BJ (cell line): ENCODE results near the gene LIMS1. TPM values are rescaled to one million over a fixed set of nuclear protein-coding genes. Genes with fewer than 3 reads are reported as not detected.
A peak's percentile ranks its signal among the peaks of the same experiment; 100 is the strongest.

Source experiments
- CTCF ChIA-PET: fragments of 350-600 bp; formaldehyde crosslinking; extraction: SDS; loops from one replicate; lab custom pipeline; 2021; ENCODE audit warnings: antibody characterized with exemption, inconsistent platforms; lab: Yijun Ruan, JAX
- POLR2A ChIA-PET: fragments of 300-600 bp; sonication (Branson Sonifier 250); formaldehyde crosslinking; extraction: SDS; loops from one replicate; lab custom pipeline; 2021; ENCODE audit warnings: antibody characterized with exemption; lab: Charles Lee
- DNase-seq: peaks from one replicate; pipeline ENCODE4 v3.0.0-alpha.2; 2011; ENCODE audit warnings: low read depth
- H3K27me3 ChIP-seq: 2 replicates; pipeline ENCODE4 v1.6.0; 2011; ENCODE audit warnings: low read length; ENCODE audit not compliant: control insufficient read depth, insufficient read depth
- H3K36me3 ChIP-seq: 2 replicates; pipeline ENCODE4 v1.5.1; 2011; ENCODE audit warnings: low read length; ENCODE audit not compliant: control insufficient read depth, insufficient read depth
- H3K4me3 ChIP-seq: 2 replicates; pipeline ENCODE4 v1.5.1; 2011; ENCODE audit warnings: low read depth, mild to moderate bottlenecking, control low read depth, low read length
- polyA plus RNA-seq: library from polyadenylated mRNA; depleted of rRNA; stranded (reverse); fragments of >200 nt; gene quantifications from 2 replicates; pipeline ENCODE4 v1.2.3, GENCODE V29; 2011
- TF ChIP-seq, protein P1 (sequence below): IDR thresholded peaks from 2 replicates; pipeline ENCODE4 v1.5.1; 2011; ENCODE audit warnings: low read depth, mild to moderate bottlenecking, control low read depth, inconsistent platforms, low read length, moderate library complexity; ENCODE audit not compliant: insufficient read depth

LIMS1 gene
- polyA plus RNA-seq, 1 experiment, result 103 TPM

DNA sequence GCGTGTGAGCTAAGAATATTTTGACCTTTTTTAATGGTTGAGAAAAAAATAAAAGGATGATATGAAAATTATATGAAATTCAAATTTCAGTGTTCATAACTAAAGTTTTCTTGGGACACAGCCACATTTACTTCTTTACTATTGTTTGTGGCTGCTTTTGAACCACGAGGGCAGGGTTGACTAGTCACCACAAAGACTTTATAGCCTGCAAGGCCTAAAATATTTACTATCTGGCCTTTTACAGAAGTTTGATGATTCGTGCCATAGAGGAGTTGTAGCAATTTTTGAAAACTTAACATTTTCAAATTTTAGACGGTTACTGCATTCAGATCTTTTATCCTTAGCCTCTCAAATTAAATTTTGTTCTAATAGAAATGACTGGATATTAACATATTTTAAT is 69.9 kb downstream of the LIMS1 start:
- Histone ChIP-seq H3K36me3 (no peaks in the 10 kb centered on the region), H3K4me3 (no peak overlapping the region), H3K27me3 (no peaks in the 10 kb centered on the region)
- no peak for DNase-seq
- POLR2A ChIA-PET, result no interaction called here
- TF ChIP-seq, protein P1, sequence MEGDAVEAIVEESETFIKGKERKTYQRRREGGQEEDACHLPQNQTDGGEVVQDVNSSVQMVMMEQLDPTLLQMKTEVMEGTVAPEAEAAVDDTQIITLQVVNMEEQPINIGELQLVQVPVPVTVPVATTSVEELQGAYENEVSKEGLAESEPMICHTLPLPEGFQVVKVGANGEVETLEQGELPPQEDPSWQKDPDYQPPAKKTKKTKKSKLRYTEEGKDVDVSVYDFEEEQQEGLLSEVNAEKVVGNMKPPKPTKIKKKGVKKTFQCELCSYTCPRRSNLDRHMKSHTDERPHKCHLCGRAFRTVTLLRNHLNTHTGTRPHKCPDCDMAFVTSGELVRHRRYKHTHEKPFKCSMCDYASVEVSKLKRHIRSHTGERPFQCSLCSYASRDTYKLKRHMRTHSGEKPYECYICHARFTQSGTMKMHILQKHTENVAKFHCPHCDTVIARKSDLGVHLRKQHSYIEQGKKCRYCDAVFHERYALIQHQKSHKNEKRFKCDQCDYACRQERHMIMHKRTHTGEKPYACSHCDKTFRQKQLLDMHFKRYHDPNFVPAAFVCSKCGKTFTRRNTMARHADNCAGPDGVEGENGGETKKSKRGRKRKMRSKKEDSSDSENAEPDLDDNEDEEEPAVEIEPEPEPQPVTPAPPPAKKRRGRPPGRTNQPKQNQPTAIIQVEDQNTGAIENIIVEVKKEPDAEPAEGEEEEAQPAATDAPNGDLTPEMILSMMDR, result no peak
- CTCF ChIA-PET, result interaction anchor here (1.2 to 4.5 kb wide), 2 partner anchors 28 to 33 kb away, joined by 3 to 53 read pairs; no protein-coding TSS in a partner anchor

DNA sequence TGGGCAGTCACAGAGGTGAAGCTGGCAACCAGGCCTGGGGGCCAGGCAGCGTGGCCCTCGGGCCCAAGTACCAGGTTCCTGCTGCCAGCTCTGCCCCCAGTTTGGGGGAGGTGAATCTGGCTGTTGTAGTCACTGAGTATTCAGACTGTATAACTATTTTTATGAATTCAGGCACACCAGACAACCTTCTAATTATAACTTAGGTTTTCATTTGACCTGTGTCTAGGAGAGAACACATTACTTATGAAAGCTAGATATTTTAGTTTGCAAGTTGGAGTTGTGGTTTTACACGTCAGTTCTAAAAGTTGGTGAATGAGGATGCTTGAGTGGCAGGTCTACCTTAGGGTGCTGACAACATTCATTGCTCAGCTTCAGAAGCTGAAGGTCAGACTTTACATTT is 71.7 kb downstream of the LIMS1 start:
- Histone ChIP-seq H3K4me3 (no peak overlapping the region), H3K27me3 (no peaks in the 10 kb centered on the region), H3K36me3 (no peaks in the 10 kb centered on the region)
- TF ChIP-seq, protein P1, result no peak
- DNase-seq, result no peak
- ChIA-PET CTCF (interaction anchor here (2.7 to 4.5 kb wide), 2 partner anchors 11 to 31 kb away, joined by 7 to 53 read pairs; no protein-coding TSS in a partner anchor), POLR2A (no interaction called here)

DNA sequence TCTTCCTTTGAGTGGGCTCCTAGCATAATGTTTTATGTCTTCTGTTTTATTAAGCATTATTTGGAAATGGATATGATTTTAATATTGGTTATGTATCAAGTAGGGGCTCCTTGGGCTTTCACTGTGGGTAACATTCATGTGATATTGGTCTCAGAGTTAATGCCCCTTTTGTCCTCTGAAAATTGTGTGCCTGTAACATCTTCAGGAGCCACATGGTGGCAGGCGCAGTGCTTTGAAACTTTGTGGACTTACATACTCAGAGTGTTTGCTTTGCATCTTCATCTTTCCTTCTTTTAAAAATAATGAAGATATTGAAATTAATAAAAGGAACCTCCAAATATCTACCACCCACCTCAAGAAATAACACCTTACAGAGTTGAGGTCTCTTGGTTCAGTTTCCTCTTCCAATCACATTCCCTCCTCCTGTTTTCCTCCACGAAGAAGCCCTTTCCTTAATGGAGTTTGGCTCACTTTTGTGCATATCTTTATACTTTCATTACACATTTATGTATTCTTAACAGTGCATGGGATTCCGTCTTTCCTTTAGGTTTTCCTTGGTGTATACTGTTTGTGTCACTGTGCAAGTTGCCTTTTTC is 73.5 kb downstream of the LIMS1 start:
- POLR2A ChIA-PET, result no interaction called here
- DNase-seq, result no peak
- CTCF ChIA-PET, result interaction anchor here (1.8 kb wide), 1 partner anchor 29 kb away, joined by 9 read pairs; no protein-coding TSS in a partner anchor
- TF ChIP-seq, protein P1, result peak; percentile 63
- no peaks in the 10 kb centered on the region for H3K36me3 ChIP-seq
- no peaks in the 10 kb centered on the region for H3K27me3 ChIP-seq
- H3K4me3 ChIP-seq, result no peak overlapping the region

DNA sequence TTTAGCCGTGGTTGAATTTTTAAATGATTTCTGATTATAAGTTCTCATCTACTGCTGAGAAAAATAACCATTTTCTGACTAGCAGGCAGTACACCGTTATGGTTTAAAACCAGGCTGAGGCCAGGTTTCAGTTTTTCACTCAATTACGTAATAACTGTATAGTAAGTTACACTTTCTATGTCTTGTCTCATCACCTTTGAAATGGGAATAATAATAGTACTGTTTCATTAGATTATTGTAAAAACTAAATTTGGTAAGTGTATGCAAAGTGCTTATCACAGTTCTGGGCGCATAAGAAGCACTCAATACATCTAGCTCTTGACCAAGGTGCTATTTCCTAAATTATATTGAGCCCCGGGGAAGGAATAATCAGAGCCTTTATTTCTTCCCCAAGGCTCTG is 76.8 kb downstream of the LIMS1 start:
- CTCF ChIA-PET, result interaction anchor here (0.8 to 5.7 kb wide), 2 partner anchors 17 to 26 kb away, joined by 4 to 50 read pairs; no protein-coding TSS in a partner anchor
- Histone ChIP-seq H3K27me3 (no peaks in the 10 kb centered on the region), H3K4me3 (no peak overlapping the region), H3K36me3 (no peaks in the 10 kb centered on the region)
- DNase-seq, result no peak
- POLR2A ChIA-PET, result no interaction called here
- TF ChIP-seq, protein P1, result no peak

DNA sequence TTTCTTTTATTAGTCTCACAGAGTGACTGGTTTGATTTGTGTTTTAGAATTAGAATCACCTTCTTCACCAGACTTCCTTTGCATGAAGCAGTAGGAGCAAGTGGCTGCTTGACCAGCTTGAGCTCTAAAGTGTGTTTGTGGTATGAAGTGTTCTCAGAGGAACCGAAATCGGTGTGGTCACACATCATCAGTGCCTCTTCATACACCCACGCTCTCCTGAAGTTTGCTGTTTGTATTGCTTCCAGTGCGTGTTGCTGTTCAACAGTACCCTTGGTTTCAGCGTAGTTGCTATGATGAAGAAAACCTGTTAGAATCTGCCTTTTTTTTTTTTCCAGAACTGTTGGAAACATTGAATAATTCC is 77.9 kb downstream of the LIMS1 start:
- ChIA-PET POLR2A (no interaction called here), CTCF (interaction anchor here (0.6 to 5.7 kb wide), 4 partner anchors 12 to 264 kb away, joined by 3 to 50 read pairs (median 3); no protein-coding TSS in a partner anchor)
- Histone ChIP-seq H3K27me3 (no peaks in the 10 kb centered on the region), H3K36me3 (no peaks in the 10 kb centered on the region), H3K4me3 (no peak overlapping the region)
- no peak for DNase-seq
- TF ChIP-seq, protein P1, result no peak
